ENCODE results near the gene NOBOX.

DNA sequence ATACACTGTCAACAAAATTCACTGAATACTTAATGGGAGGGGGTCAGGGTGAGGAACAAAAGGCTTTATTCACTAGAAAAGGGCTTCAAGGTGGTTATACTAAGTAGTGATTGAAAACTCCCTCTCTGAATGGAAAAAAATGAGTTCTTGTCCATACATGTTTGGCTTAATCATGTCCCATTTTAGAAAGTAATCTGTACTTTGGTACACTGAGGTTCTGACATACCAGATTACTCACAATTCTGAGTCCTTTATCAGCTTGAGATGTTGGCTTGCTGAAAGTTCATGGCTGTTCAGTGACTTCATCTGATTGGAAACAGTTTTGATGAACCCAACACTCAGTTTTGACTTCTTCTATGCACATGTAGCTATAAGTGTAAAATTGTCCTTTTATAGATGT, 12.8 kb upstream of the NOBOX start:
- TF ChIP-seq CTCF (IDR thresholded peaks at IDR 0.05) = no peak
- TF ChIP-seq POLR2A (IDR thresholded peaks at IDR 0.05) = no peak
